ENCODE results near the gene GBF1. TPM values are rescaled to one million over a fixed set of nuclear protein-coding genes. Genes with fewer than 3 reads are reported as not detected.
A peak's percentile ranks its signal among the peaks of the same experiment; 100 is the strongest.

Gene GBF1
- total RNA-seq, 1 experiment from 2014 or later = 23.7 TPM

GRCh38 chr10:102420181-102420713, 174.9 kb downstream of the GBF1 start:
- peak overlapping the region; percentile 18 for H3K9ac ChIP-seq (ENCODE audit: extremely low read depth, insufficient read length, low read length)
- H3K79me2 ChIP-seq (ENCODE audit: insufficient read depth, low read length) = no peaks in the 10 kb centered on the region
- no peak overlapping the region for H2AFZ ChIP-seq (ENCODE audit: low read length)
- H3K23me2 ChIP-seq (ENCODE audit: insufficient read length, low read depth, low read length, poor library complexity, severe bottlenecking) = peaks cover 35% of the 10 kb centered on the region
- no peak overlapping the region for H2AK5ac ChIP-seq (ENCODE audit: insufficient read length, low read length)
- H4K8ac ChIP-seq (replicated peaks; ENCODE audit: insufficient read length, low read depth, low read length) = no peak overlapping the region
- no peaks in the 10 kb centered on the region; a peak in 1 of 5 replicates for H3K9me3 Mint-ChIP-seq
- H4K91ac ChIP-seq (ENCODE audit: insufficient read length, low read depth, low read length) = no peak overlapping the region
- H3K4me3 Mint-ChIP-seq = peak overlapping the region; percentile 92 to 97
- H3K27ac ChIP-seq (ENCODE audit: insufficient read length, low read depth, low read length) = no peak overlapping the region
- peaks cover 26% of the 10 kb centered on the region for H3K27me3 Mint-ChIP-seq (ENCODE audit: low read depth)
- H2BK20ac ChIP-seq (ENCODE audit: low read depth, low read length, poor library complexity, severe bottlenecking) = no peak overlapping the region
- no peak overlapping the region for H3K18ac ChIP-seq (ENCODE audit: insufficient read length, low read depth, low read length)
- peak overlapping the region; percentile 88 to 99 (median 98); a peak in 6 of 7 replicates for H3K27ac Mint-ChIP-seq
- no peaks in the 10 kb centered on the region for H3K9me3 ChIP-seq (ENCODE audit: control insufficient read depth, low read depth, low read length)
- peaks cover 6 to 17% (median 16%) of the 10 kb centered on the region in 3 experiments; a peak in 5 of 7 replicates for H3K36me3 Mint-ChIP-seq (ENCODE audit: insufficient read depth in 1 of 3, low read depth in 3 of 3)
- DNase-seq = peak; percentile 39
- H2BK12ac ChIP-seq (ENCODE audit: insufficient read length, low read depth, low read length) = no peak overlapping the region
- H3K56ac ChIP-seq (ENCODE audit: insufficient read length, low read depth, low read length) = no peak overlapping the region
- H3K23ac ChIP-seq (ENCODE audit: insufficient read length, low read depth, low read length) = no peak overlapping the region
- H3K14ac ChIP-seq (ENCODE audit: insufficient read depth, low read length) = no peak overlapping the region
- peaks cover 15 to 25% of the 10 kb centered on the region in 2 experiments for H3K4me1 Mint-ChIP-seq
- no peaks in the 10 kb centered on the region for H3K27me3 ChIP-seq (ENCODE audit: insufficient read depth, low read length)
- no peak overlapping the region for H2BK15ac ChIP-seq (ENCODE audit: low read depth, low read length)
- H3K4me1 ChIP-seq (ENCODE audit: insufficient read depth, low read length) = peaks cover 2% of the 10 kb centered on the region; the same call in 1 of the 2 replicates
- H2BK5ac ChIP-seq (ENCODE audit: insufficient read length, low read length) = no peak overlapping the region
- WGBS (ENCODE audit: extremely low coverage, insufficient read length, low lambda C conversion rate) = no CpG with 5 or more reads among the region's 21 CpGs
- no peak overlapping the region for H3T11ph ChIP-seq (ENCODE audit: low read length)
- H2BK120ac ChIP-seq (ENCODE audit: low read depth, low read length, poor library complexity, severe bottlenecking) = no peak overlapping the region
- no peak overlapping the region for H4K5ac ChIP-seq (ENCODE audit: insufficient read length, low read depth, low read length)
- no peak for TF ChIP-seq CTCF (conservative IDR thresholded peaks at IDR 0.05)
- peak overlapping the region; percentile 74 for H3K4me2 ChIP-seq (ENCODE audit: insufficient read depth, insufficient read length, low read length)
- H3K4ac ChIP-seq (ENCODE audit: low read depth, low read length) = no peak overlapping the region
- no peaks in the 10 kb centered on the region for H3K79me1 ChIP-seq (ENCODE audit: insufficient read depth, low read depth, low read length, poor library complexity, severe bottlenecking)
- H4K20me1 ChIP-seq (ENCODE audit: control insufficient read depth, insufficient read depth, insufficient read length) = no peaks in the 10 kb centered on the region
